Stimulated activated CD8-positive, alpha-beta memory T cell treated with anti-CD3 and anti-CD28 coated beads, Interleukin-12 subunit alpha, Interleukin-12 subunit beta, amount 100 ng/mL, for 4 hours (primary cell): ENCODE results near the gene APBB1.

Source experiments
- DNase-seq: peaks from one replicate; pipeline ENCODE4 v3.0.0-alpha.2; 2020; ENCODE audit warnings: low read depth

Gene APBB1

GRCh38 chr11:6391537-6392134 lies 27.3 kb downstream of the APBB1 start:
- no peak for DNase-seq

- no peak for DNase-seq
Measured at GRCh38 chr11:6390718-6391469, 28.0 kb downstream of the APBB1 start.

GRCh38 chr11:6389905-6390717 lies 28.8 kb downstream of the APBB1 start, which contains the start of gene SMPD1:
Gene SMPD1 (plus strand): TSS chr11:6390474. CDS start chr11:6390599, 125 bp downstream.
- DNase-seq, result peak; percentile 95

- DNase-seq, result no peak
Measured at GRCh38 chr11:6388748-6389147, 30.1 kb downstream of the APBB1 start.

- no peak for DNase-seq
Measured at GRCh38 chr11:6387811-6388599, 30.9 kb downstream of the APBB1 start.

GRCh38 chr11:6385046-6385777 lies 33.7 kb downstream of the APBB1 start:
- no peak for DNase-seq

GRCh38 chr11:6378640-6378989 lies 40.3 kb downstream of the APBB1 start:
- DNase-seq, result no peak

GRCh38 chr11:6377902-6378639 lies 40.8 kb downstream of the APBB1 start:
- no peak for DNase-seq

GRCh38 chr11:6371825-6372224 lies 47.1 kb downstream of the APBB1 start:
- no peak for DNase-seq

- DNase-seq, result no peak
Measured at GRCh38 chr11:6365659-6366058, 53.2 kb downstream of the APBB1 start.

GRCh38 chr11:6362873-6363678 lies 55.8 kb downstream of the APBB1 start:
- peak; percentile 30 for DNase-seq

- no peak for DNase-seq
Measured at GRCh38 chr11:6362185-6362872, 56.6 kb downstream of the APBB1 start.

- no peak for DNase-seq
Measured at GRCh38 chr11:6360183-6360582, 58.7 kb downstream of the APBB1 start.

GRCh38 chr11:6357222-6357621 lies 61.7 kb downstream of the APBB1 start:
- DNase-seq, result no peak

GRCh38 chr11:6356503-6357055 lies 62.3 kb downstream of the APBB1 start:
- DNase-seq, result no peak

- no peak for DNase-seq
Measured at GRCh38 chr11:6354651-6355485, 64.0 kb downstream of the APBB1 start.

GRCh38 chr11:6353367-6353987 lies 65.4 kb downstream of the APBB1 start:
- peak; percentile 21 for DNase-seq
